GM23248 (cell line): ENCODE measurements around the gene HSD17B12.

Source experiments
- EZH2 ChIP-seq: fragments of 200-600 bp; sonication (generic); IDR thresholded peaks from 2 replicates; pipeline ENCODE4 v1.6.1; 2018; ENCODE audit warnings: antibody characterized with exemption, mild to moderate bottlenecking; ENCODE audit not compliant: insufficient read depth, poor library complexity, severe bottlenecking
- EZH2phosphoT487 ChIP-seq: fragments of 200-600 bp; sonication (generic); IDR thresholded peaks from 2 replicates; pipeline ENCODE4 v1.6.1; 2018; ENCODE audit warnings: antibody characterized with exemption, moderate library complexity, mild to moderate bottlenecking, low read depth; ENCODE audit not compliant: insufficient read depth

GRCh38 chr11:43649921-43650320 lies 30.6 kb upstream of the HSD17B12 start:
- TF ChIP-seq EZH2 (no peak), EZH2phosphoT487 (no peak)
